Nephron (organoid): ENCODE data around the gene AGFG2.

ENCODE experiments used
- H3K27ac Mint-ChIP-seq, 3 experiments: 2 replicates each; pipeline ENCODE4 v1.8.0; 2020; ENCODE audit warnings: mixed read lengths in 3 of 3, mild to moderate bottlenecking in 2 of 3, moderate library complexity in 1 of 3
- H3K27me3 Mint-ChIP-seq: 2 replicates; pipeline ENCODE4 v1.8.0; 2021; ENCODE audit warnings: low read depth, mild to moderate bottlenecking, moderate library complexity, mixed read lengths
- H3K36me3 Mint-ChIP-seq: 2 replicates; pipeline ENCODE4 v1.8.0; 2020; ENCODE audit warnings: low read depth, mixed read lengths
- H3K4me1 Mint-ChIP-seq: 2 replicates; pipeline ENCODE4 v1.8.0; 2020; ENCODE audit warnings: mixed read lengths
- H3K4me3 Mint-ChIP-seq, 3 experiments: 2 replicates each; pipeline ENCODE4 v1.8.0; 2020; ENCODE audit warnings: mild to moderate bottlenecking in 3 of 3, mixed read lengths in 3 of 3, moderate library complexity in 2 of 3
- H3K9me3 Mint-ChIP-seq: 2 replicates; pipeline ENCODE4 v1.8.0; 2020; ENCODE audit warnings: mixed read lengths
- TF ChIP-seq, protein P1 (sequence below), 3 experiments: fragments of 200-600 bp; sonication (generic); IDR thresholded peaks; one replicate each; pipeline ENCODE4 v1.5.0; 2021; ENCODE audit warnings: antibody characterized with exemption in 3 of 3; ENCODE audit not compliant: unreplicated experiment in 3 of 3

The AGFG2 gene

DNA sequence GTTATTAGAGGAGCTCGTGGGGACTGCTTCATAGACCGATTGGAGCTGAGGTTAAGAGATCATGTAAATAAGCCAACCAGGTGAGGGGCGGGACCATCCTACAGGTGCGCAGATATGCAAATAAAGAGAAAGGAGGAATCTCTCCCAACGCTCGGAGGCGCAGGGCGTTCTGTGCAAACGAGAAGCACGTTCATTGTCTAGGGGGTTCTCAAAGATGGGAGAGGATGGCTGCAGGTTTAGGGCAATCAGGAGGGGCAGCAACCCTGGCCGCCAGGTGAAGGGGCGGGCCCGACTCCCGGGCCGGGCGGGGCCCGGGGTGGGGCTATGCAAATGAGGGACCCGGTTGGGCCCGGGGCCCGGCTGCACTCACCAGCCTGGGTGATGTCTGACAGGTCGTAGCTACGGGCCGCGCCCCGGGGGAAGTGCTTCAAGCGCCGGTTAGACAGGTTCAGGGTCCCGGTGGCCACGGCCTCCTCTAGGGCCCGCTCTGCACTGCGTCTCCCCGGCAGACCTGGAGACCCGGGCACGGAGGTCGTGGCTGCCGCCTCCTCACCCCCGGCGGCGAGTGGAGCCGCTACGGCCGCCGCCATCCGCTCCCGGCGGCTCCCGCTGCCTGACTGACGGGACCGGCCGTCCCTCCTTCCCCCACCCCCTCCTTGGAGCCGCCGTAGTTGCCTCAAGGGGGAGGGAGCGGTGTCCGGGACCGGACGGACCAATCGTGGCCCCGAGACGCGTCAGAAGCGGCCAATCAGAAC, 46.7 kb downstream of the AGFG2 start, which contains the start of gene LRCH4:
Gene LRCH4 (minus strand): TSS at position 619 of the 755 bp plus-strand sequence. CDS start 29 bp downstream, at position 590.
- peak within 1 kb of the TSS; percentile 93 to 98 (median 96) for H3K4me3 Mint-ChIP-seq
- H3K27ac Mint-ChIP-seq = peak within 1 kb of the TSS; percentile 94 to 97 (median 97)
- H3K27me3 Mint-ChIP-seq = no peaks in the 10 kb centered on the region

DNA sequence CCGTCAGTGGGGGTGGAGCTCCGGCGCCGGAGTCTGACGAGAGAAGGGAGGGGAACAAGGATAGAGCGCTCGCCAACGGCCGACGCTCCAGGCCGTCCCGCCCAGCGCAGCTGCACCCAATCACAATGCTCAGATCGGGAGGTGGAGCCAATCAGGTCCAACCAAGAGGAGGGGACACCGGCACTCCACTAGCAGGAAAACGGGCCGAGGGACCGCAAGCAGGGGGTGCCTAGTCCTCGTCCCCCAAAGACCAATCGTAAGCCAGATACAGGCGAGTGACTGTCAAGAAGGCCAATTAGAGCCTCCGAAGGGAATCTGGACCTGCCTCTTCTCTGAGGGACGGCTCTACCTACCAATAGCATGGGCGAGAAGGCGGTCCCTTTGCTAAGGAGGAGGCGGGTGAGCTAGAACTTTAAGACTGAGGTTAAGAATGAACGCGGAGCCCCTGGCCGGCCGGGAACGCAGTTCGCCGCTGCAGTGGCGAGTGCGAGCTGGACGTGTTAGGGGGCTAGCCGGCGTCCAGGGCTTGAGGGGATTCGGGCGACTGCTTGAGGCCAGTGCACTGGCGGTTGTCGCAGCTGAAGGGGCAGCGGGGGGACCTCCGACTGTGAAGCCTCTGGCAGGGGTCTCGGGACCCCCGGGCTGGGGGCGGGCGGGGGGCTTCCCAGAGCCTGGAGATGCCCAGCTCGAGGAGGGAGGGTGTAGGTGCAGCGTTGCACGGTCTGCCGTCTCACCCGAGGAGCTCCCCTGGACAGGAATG, 47.4 kb downstream of the AGFG2 start, which contains the start of gene FBXO24:
Gene FBXO24 (plus strand): TSS at position 63 of the 760 bp plus-strand sequence. CDS start 298 bp downstream, at position 361.
- TF ChIP-seq, protein P1, sequence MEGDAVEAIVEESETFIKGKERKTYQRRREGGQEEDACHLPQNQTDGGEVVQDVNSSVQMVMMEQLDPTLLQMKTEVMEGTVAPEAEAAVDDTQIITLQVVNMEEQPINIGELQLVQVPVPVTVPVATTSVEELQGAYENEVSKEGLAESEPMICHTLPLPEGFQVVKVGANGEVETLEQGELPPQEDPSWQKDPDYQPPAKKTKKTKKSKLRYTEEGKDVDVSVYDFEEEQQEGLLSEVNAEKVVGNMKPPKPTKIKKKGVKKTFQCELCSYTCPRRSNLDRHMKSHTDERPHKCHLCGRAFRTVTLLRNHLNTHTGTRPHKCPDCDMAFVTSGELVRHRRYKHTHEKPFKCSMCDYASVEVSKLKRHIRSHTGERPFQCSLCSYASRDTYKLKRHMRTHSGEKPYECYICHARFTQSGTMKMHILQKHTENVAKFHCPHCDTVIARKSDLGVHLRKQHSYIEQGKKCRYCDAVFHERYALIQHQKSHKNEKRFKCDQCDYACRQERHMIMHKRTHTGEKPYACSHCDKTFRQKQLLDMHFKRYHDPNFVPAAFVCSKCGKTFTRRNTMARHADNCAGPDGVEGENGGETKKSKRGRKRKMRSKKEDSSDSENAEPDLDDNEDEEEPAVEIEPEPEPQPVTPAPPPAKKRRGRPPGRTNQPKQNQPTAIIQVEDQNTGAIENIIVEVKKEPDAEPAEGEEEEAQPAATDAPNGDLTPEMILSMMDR (IDR thresholded peaks at IDR 0.05; ENCODE audit: unreplicated experiment in 3 of 3) = no peak
- peak within 1 kb of the TSS; percentile 94 to 97 (median 97) for H3K27ac Mint-ChIP-seq
- H3K4me1 Mint-ChIP-seq = peaks cover 40% of the 10 kb centered on the region
- no peaks in the 10 kb centered on the region for H3K36me3 Mint-ChIP-seq
- H3K4me3 Mint-ChIP-seq = peak within 1 kb of the TSS; percentile 93 to 98 (median 96)
- H3K27me3 Mint-ChIP-seq = no peaks in the 10 kb centered on the region
- no peaks in the 10 kb centered on the region for H3K9me3 Mint-ChIP-seq

More for the DNA sequence above, 46.7 kb downstream of the AGFG2 start, which contains the start of gene LRCH4:
- Mint-ChIP-seq H3K9me3 (no peaks in the 10 kb centered on the region), H3K36me3 (no peaks in the 10 kb centered on the region), H3K4me1 (peaks cover 40% of the 10 kb centered on the region)
- TF ChIP-seq, protein P1 (IDR thresholded peaks at IDR 0.05; ENCODE audit: unreplicated experiment in 3 of 3) = no peak

DNA sequence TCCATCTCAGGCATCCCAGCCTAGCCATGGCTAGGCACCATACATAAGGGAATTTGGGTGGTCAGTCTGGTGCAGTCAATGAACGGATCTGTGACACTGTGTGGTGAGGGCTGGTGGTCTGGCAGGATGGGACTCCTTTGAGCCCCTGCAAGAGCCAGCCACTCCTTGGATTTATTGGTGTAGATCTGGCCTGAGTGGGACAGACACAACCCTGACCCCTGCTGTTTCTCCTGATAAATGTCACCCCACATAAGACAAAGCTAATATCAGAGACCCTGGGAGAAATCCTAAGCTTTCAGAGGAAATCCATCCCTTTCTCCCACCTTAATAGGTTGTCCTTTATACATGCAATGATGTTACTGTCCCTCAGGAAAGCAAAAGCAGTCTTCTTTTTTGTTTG, 49.4 kb downstream of the AGFG2 start:
- Mint-ChIP-seq H3K27ac (peak overlapping the region; percentile 85 to 96 (median 92)), H3K4me1 (peaks cover 36% of the 10 kb centered on the region)

DNA sequence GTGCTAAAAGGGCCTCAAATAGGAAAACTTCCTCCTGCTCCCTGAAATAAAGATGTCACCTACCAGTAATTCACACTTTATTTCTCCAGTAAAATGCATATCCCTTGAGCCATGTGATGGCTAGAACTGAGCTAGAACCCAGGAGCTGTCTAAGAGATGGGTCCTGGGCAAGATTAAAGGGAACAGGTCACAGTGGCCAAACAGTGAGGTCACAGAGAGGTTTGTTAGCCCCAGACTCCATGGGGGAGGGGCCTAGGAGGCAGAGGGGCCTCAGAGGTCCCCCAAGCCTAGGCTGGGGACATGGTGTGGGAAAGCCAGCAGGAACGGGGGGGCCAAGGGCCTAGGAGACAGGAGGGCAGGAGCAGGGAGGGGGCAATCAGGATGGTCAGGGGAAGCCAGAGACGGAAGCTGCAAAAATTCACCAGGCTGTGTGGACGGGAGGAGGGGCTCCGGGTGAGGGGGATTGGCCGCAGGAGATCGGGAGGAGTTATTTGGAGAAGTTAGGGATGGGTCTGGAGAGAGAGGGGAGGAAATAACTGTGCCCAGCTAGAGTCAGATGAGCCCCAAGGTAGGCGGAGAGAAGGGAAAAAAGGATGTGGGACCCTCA, 50.4 kb downstream of the AGFG2 start:
- Mint-ChIP-seq H3K27ac (peak overlapping the region; percentile 94 to 96 (median 94)), H3K27me3 (no peaks in the 10 kb centered on the region), H3K36me3 (peaks cover 6% of the 10 kb centered on the region)

More for the DNA sequence above, 49.4 kb downstream of the AGFG2 start:
- TF ChIP-seq, protein P1 (IDR thresholded peaks at IDR 0.05; ENCODE audit: unreplicated experiment in 3 of 3) = peak in 1 of 3 experiments; percentile 34
- H3K27me3 Mint-ChIP-seq = no peaks in the 10 kb centered on the region
- no peaks in the 10 kb centered on the region for H3K9me3 Mint-ChIP-seq
- no peaks in the 10 kb centered on the region for H3K36me3 Mint-ChIP-seq
- peak overlapping the region; percentile 84 to 98 (median 85) for H3K4me3 Mint-ChIP-seq

DNA sequence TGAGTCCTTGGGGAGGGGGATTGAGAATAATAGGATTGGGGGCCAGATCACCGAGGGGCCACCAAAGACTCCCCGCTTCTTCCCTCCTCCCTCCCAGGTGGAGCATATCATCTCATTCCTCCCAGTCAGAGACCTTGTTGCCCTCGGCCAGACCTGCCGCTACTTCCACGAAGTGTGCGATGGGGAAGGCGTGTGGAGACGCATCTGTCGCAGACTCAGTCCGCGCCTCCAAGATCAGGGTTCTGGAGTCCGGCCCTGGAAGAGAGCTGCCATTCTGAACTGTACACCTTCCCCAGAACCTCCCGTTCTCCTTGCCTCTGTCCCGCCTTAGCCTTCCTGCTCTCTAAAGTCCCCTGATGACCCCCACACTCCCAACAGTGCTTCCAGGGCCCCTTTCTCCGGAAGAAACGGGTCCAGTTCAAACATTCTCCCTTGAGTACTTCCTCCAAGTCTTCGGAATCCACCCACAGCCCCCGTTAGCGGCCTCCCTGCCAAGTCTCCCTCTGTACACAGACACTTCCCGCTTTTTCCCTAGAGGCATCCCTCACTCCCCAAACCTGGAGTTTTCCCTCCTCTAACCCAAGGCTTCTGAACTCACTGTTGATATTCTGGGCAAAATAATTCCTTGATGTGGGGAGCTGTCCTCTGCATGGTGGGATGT, 51.2 kb downstream of the AGFG2 start:
- Mint-ChIP-seq H3K9me3 (no peaks in the 10 kb centered on the region), H3K27ac (peak overlapping the region; percentile 94 to 96 (median 94)), H3K4me3 (peak overlapping the region; percentile 69 to 87 (median 86)), H3K27me3 (no peaks in the 10 kb centered on the region), H3K36me3 (peaks cover 6% of the 10 kb centered on the region), H3K4me1 (peaks cover 24% of the 10 kb centered on the region)
- TF ChIP-seq, protein P1 (IDR thresholded peaks at IDR 0.05; ENCODE audit: unreplicated experiment in 3 of 3) = no peak

More for the DNA sequence above, 50.4 kb downstream of the AGFG2 start:
- Mint-ChIP-seq H3K9me3 (no peaks in the 10 kb centered on the region), H3K4me1 (peaks cover 26% of the 10 kb centered on the region), H3K4me3 (peak overlapping the region; percentile 69 to 87 (median 86))
- TF ChIP-seq, protein P1 (IDR thresholded peaks at IDR 0.05; ENCODE audit: unreplicated experiment in 3 of 3) = no peak
